ENCODE data around the gene CNNM2. TPM values are rescaled to one million over a fixed set of nuclear protein-coding genes. Genes with fewer than 3 reads are reported as not detected.

Gene CNNM2
- total and polyA plus RNA-seq, 4 donors = 3.0 to 18.3 (median 7.8) TPM

DNA sequence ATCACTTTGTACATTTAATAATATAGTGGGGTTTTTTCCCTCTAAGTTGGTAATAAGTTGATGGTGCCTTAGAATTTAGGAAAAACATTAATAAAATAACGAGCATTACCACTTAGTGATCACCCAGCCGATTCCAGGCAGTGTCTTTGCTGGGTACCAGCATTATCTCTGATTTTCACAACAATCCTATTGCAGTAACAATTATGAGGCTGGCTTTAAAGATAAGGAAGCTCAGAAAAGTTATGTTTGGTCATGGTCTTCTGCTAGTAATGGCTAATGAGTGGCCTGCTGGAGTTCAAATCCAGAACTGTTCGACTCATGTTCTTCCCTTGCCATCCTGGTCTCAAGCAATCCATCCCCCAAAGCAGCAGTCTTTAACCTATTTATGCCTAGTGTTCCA is 127.9 kb downstream of the CNNM2 start:
- Histone ChIP-seq H3K9ac (ENCODE audit: insufficient read depth in 1 of 2, low read length in 2 of 2) (no peak overlapping the region), H3K27ac (ENCODE audit: low read depth in 1 of 2, low read length in 1 of 2) (no peak overlapping the region), H3K4me1 (ENCODE audit: control insufficient read depth in 5 of 5, insufficient read depth in 5 of 5, low read length in 5 of 5) (peaks cover 0 to 16% (median 0%) of the 10 kb centered on the region in 5 donors), H3K36me3 (ENCODE audit: control insufficient read depth in 4 of 4, insufficient read depth in 4 of 4, low read length in 4 of 4) (no peaks in the 10 kb centered on the region), H3K4me3 (no peak overlapping the region), H3K27me3 (ENCODE audit: control insufficient read depth in 3 of 3, insufficient read depth in 3 of 3, low read length in 2 of 3) (no peaks in the 10 kb centered on the region), H3K9me3 (ENCODE audit: control insufficient read depth in 4 of 4, insufficient read depth in 3 of 4, low read length in 3 of 4) (no peaks in the 10 kb centered on the region)
- WGBS, 2 donors = 91 to 98% methylated on average over 3 of the region's 3 CpGs
- DNase-seq = no peak
- ATAC-seq (ENCODE audit: insufficient read depth, low FRiP score) = no peak
- TF ChIP-seq, protein P1, sequence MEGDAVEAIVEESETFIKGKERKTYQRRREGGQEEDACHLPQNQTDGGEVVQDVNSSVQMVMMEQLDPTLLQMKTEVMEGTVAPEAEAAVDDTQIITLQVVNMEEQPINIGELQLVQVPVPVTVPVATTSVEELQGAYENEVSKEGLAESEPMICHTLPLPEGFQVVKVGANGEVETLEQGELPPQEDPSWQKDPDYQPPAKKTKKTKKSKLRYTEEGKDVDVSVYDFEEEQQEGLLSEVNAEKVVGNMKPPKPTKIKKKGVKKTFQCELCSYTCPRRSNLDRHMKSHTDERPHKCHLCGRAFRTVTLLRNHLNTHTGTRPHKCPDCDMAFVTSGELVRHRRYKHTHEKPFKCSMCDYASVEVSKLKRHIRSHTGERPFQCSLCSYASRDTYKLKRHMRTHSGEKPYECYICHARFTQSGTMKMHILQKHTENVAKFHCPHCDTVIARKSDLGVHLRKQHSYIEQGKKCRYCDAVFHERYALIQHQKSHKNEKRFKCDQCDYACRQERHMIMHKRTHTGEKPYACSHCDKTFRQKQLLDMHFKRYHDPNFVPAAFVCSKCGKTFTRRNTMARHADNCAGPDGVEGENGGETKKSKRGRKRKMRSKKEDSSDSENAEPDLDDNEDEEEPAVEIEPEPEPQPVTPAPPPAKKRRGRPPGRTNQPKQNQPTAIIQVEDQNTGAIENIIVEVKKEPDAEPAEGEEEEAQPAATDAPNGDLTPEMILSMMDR (IDR thresholded peaks at IDR 0.05; ENCODE audit: control extremely low read depth, extremely low read depth) = no peak

DNA sequence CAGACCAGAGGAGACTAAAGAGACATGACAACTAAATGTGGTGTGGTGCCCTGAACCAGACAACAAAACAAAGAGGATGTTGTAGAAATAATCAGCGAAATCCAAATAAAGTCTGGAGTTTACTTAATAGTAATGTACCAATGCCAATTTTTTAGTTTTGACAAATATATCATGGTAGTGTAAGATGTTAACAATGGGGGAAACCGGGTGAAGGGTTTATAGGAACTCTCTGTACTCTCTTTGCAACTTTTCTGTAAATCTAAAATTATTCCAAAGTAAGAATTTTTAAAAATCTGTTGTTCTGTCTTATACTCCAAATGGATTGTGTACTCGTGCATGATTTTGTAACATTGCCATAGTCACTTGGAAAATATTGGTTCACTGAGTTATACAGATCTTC is 129.3 kb downstream of the CNNM2 start:
- H3K4me3 ChIP-seq = no peak overlapping the region
- H3K27ac ChIP-seq (ENCODE audit: low read depth in 1 of 2, low read length in 1 of 2) = no peak overlapping the region
- ATAC-seq (ENCODE audit: insufficient read depth, low FRiP score) (no peak), DNase-seq (no peak)
- no peaks in the 10 kb centered on the region for H3K27me3 ChIP-seq (ENCODE audit: control insufficient read depth in 3 of 3, insufficient read depth in 3 of 3, low read length in 2 of 3)
- 90 to 95% methylated on average over 3 of the region's 3 CpGs for WGBS, 2 donors
- H3K36me3 ChIP-seq (ENCODE audit: control insufficient read depth in 4 of 4, insufficient read depth in 4 of 4, low read length in 4 of 4) = no peaks in the 10 kb centered on the region
- TF ChIP-seq, protein P1 (IDR thresholded peaks at IDR 0.05; ENCODE audit: control extremely low read depth, extremely low read depth) = no peak
- H3K4me1 ChIP-seq (ENCODE audit: control insufficient read depth in 5 of 5, insufficient read depth in 5 of 5, low read length in 5 of 5) = peaks cover 0 to 16% (median 0%) of the 10 kb centered on the region in 5 donors
- H3K9me3 ChIP-seq (ENCODE audit: control insufficient read depth in 4 of 4, insufficient read depth in 3 of 4, low read length in 3 of 4) = no peaks in the 10 kb centered on the region
- no peak overlapping the region for H3K9ac ChIP-seq (ENCODE audit: insufficient read depth in 1 of 2, low read length in 2 of 2)

DNA sequence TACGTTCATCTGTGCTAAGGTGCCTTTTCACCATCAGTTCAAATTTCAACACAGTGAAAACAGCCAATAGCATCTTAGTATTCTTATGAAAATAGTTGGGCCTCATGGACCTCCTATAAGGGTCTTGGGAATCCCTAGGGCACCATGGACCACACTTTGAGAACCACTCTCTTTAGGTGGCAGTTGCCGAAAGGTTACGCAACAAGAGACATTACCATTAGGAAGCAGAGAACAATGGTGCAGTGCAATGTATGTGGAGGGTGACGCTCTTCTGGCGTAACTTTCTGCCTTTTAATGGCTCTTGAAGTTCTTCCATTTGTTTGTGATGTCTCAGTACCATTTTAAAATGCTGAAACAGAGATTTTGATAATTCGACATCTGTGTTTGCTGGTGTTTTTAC is 131.1 kb downstream of the CNNM2 start:
- DNase-seq = no peak
- Histone ChIP-seq H3K9me3 (ENCODE audit: control insufficient read depth in 4 of 4, insufficient read depth in 3 of 4, low read length in 3 of 4) (no peaks in the 10 kb centered on the region), H3K27ac (ENCODE audit: low read depth in 1 of 2, low read length in 1 of 2) (no peak overlapping the region), H3K36me3 (ENCODE audit: control insufficient read depth in 4 of 4, insufficient read depth in 4 of 4, low read length in 4 of 4) (no peaks in the 10 kb centered on the region), H3K4me3 (no peak overlapping the region), H3K4me1 (ENCODE audit: control insufficient read depth in 5 of 5, insufficient read depth in 5 of 5, low read length in 5 of 5) (peaks cover 0 to 16% (median 1%) of the 10 kb centered on the region in 5 donors), H3K27me3 (ENCODE audit: control insufficient read depth in 3 of 3, insufficient read depth in 3 of 3, low read length in 2 of 3) (no peaks in the 10 kb centered on the region), H3K9ac (ENCODE audit: insufficient read depth in 1 of 2, low read length in 2 of 2) (no peak overlapping the region)
- ATAC-seq (ENCODE audit: insufficient read depth, low FRiP score) = no peak
- TF ChIP-seq, protein P1 (IDR thresholded peaks at IDR 0.05; ENCODE audit: control extremely low read depth, extremely low read depth) = no peak
- WGBS, 2 donors = 65 to 84% methylated on average over 6 of the region's 6 CpGs
